GM12878 (cell line): ENCODE data around the gene MGAT3. TPM values are rescaled to one million over a fixed set of nuclear protein-coding genes. Genes with fewer than 3 reads are reported as not detected.
A peak's percentile ranks its signal among the peaks of the same experiment; 100 is the strongest.

Source experiments
- ATAC-seq: fragments of 200-7000 bp; cut with Tn5 transposase; 3 replicates; pipeline ENCODE4 v1.9.1; 2020; ENCODE audit warnings: mild to moderate bottlenecking, moderate library complexity
- BruUV-seq: library from RNA; stranded (reverse); fragments of 400-500 nt; replicated peaks from 2 replicates; lab custom pipeline; 2021; lab: Mats Ljungman, UMichigan
- CTCF ChIA-PET: fragments of 300-600 bp; sonication (Branson Sonifier 250); formaldehyde crosslinking; extraction: SDS; loops from one replicate; lab custom pipeline; 2021; ENCODE audit warnings: inconsistent platforms; lab: Yijun Ruan, JAX
- POLR2A ChIA-PET: fragments of 350-600 bp; formaldehyde crosslinking; extraction: SDS; loops from one replicate; lab custom pipeline; 2021; ENCODE audit warnings: inconsistent platforms; lab: Charles Lee
- RAD21 ChIA-PET: fragments of 300-600 bp; sonication (Branson Sonifier 250); formaldehyde crosslinking; loops from one replicate; lab custom pipeline; 2023; ENCODE audit warnings: antibody characterized with exemption; ENCODE audit not compliant: unreplicated experiment; lab: Charles Lee
- SMC1A ChIA-PET: fragments of 300-600 bp; sonication (Branson Sonifier 250); formaldehyde crosslinking; loops from one replicate; lab custom pipeline; 2023; ENCODE audit not compliant: unreplicated experiment, uncharacterized antibody; lab: Charles Lee
- DNase-seq: peaks from one replicate; pipeline ENCODE4 v3.0.0-alpha.2; 2011; ENCODE audit warnings: low read depth, low spot score
- FAIRE-seq: peaks from 3 replicates; lab custom pipeline; 2011; peaks lifted over from hg19 to GRCh38; lab: Jason Lieb, UNC
- H2AFZ ChIP-seq: 2 replicates; pipeline ENCODE4 v1.6.0; 2011; ENCODE audit warnings: low read depth, low read length, control low read depth; ENCODE audit not compliant: control insufficient read depth
- H3K27ac ChIP-seq: 2 replicates; pipeline ENCODE4 v1.5.1; 2011; ENCODE audit warnings: control low read depth; ENCODE audit not compliant: control insufficient read depth, insufficient read depth
- H3K27me3 ChIP-seq, 2 experiments: replicated peaks in 1 of 2; 2 replicates each; pipeline versions ENCODE4 v1.6.0 to v1.6.1; 2011; ENCODE audit warnings: low read length in 1 of 2; ENCODE audit not compliant: control insufficient read depth in 2 of 2, insufficient read depth in 2 of 2
- H3K36me3 ChIP-seq, 2 experiments: 2 replicates each; pipeline ENCODE4 v1.5.1; 2011; ENCODE audit warnings: low read length in 1 of 2; ENCODE audit not compliant: control insufficient read depth in 2 of 2, insufficient read depth in 2 of 2
- H3K4me1 ChIP-seq: 2 replicates; pipeline ENCODE4 v1.6.1; 2011; ENCODE audit warnings: mild to moderate bottlenecking, low read length, moderate library complexity, mixed read lengths; ENCODE audit not compliant: control insufficient read depth, insufficient read depth
- H3K4me2 ChIP-seq: 2 replicates; pipeline ENCODE4 v1.6.0; 2011; ENCODE audit warnings: control low read depth; ENCODE audit not compliant: control insufficient read depth, insufficient read depth
- H3K4me3 ChIP-seq: fragments of 200-600 bp; sonication (generic); 2 replicates; pipeline ENCODE4 v1.5.1; 2016
- H3K79me2 ChIP-seq: 2 replicates; pipeline ENCODE4 v1.6.0; 2011; ENCODE audit warnings: low read length; ENCODE audit not compliant: control insufficient read depth, insufficient read depth
- H3K9ac ChIP-seq: 2 replicates; pipeline ENCODE4 v1.8.0; 2011; ENCODE audit warnings: low read length, control low read depth, mixed read lengths; ENCODE audit not compliant: control insufficient read depth, insufficient read depth
- H3K9me3 ChIP-seq: replicated peaks from 3 replicates; pipeline ENCODE4 v1.5.1; 2011; ENCODE audit warnings: mild to moderate bottlenecking, low read length; ENCODE audit not compliant: control insufficient read depth, insufficient read depth
- H4K20me1 ChIP-seq: 2 replicates; pipeline ENCODE4 v1.6.0; 2011; ENCODE audit not compliant: control insufficient read depth, insufficient read depth
- BCL11A ChIP-seq: IDR thresholded peaks from 2 replicates; pipeline ENCODE4 v1.6.1; 2011; ENCODE audit warnings: low read depth, low read length
- CREB1 ChIP-seq: IDR thresholded peaks from 2 replicates; pipeline ENCODE4 v1.6.1; 2012; ENCODE audit warnings: low read depth, mild to moderate bottlenecking, inconsistent platforms
- E2F8 ChIP-seq: fragments of 450-650 bp; IDR thresholded peaks from 2 replicates; pipeline ENCODE4 v1.6.1; 2018; ENCODE audit warnings: mild to moderate bottlenecking, low read depth, moderate library complexity; ENCODE audit not compliant: partially characterized antibody
- EGR1 ChIP-seq, 2 experiments: IDR thresholded peaks; 1 replicate in 1 of 2; 2 replicates in 1 of 2; pipeline ENCODE4 v1.6.1; 2011 to 2012; ENCODE audit warnings: low read depth in 2 of 2, low read length in 2 of 2, borderline replicate concordance in 1 of 2, mild to moderate bottlenecking in 1 of 2, moderate library complexity in 1 of 2
- HCFC1 ChIP-seq: fragments of 150-350 bp; IDR thresholded peaks from 2 replicates; pipeline ENCODE4 v1.6.1; 2014; ENCODE audit warnings: low read length
- IKZF2 ChIP-seq, 2 experiments: fragments of 450-650 bp; IDR thresholded peaks; 2 replicates each; pipeline ENCODE4 v1.6.1; 2017; ENCODE audit warnings: mild to moderate bottlenecking in 2 of 2, moderate library complexity in 2 of 2
- MAX ChIP-seq: IDR thresholded peaks from 2 replicates; pipeline ENCODE4 v1.6.1; 2012; ENCODE audit warnings: low read depth, low read length, improper control_type of control experiment
- NFYB ChIP-seq: IDR thresholded peaks from 2 replicates; pipeline ENCODE4 v1.6.1; 2011; ENCODE audit warnings: low read depth, mild to moderate bottlenecking, low read length, improper control_type of control experiment, moderate library complexity; ENCODE audit not compliant: insufficient read depth
- NRF1 ChIP-seq: conservative IDR thresholded peaks from 2 replicates; pipeline ENCODE4 v1.6.1; 2011; ENCODE audit warnings: mild to moderate bottlenecking, low read depth, low read length, improper control_type of control experiment
- RBBP5 ChIP-seq: fragments of 200-600 bp; sonication (generic); conservative IDR thresholded peaks from 2 replicates; pipeline ENCODE4 v1.6.1; 2016
- RCOR1 ChIP-seq: conservative IDR thresholded peaks from 2 replicates; pipeline ENCODE4 v1.6.1; 2012; ENCODE audit warnings: low read depth, low read length, improper control_type of control experiment
- SIN3A ChIP-seq: IDR thresholded peaks from 2 replicates; pipeline ENCODE4 v1.6.1; 2012; ENCODE audit warnings: low read depth, low read length, improper control_type of control experiment
- SIX5 ChIP-seq: IDR thresholded peaks from 2 replicates; pipeline ENCODE4 v1.6.1; 2011; ENCODE audit warnings: mild to moderate bottlenecking, low read depth, low read length, moderate library complexity; ENCODE audit not compliant: severe bottlenecking
- ZBTB11 ChIP-seq: fragments of 450-650 bp; formaldehyde crosslinking; IDR thresholded peaks from 2 replicates; pipeline ENCODE4 v1.5.0; 2022; ENCODE audit warnings: mild to moderate bottlenecking, missing genetic modification characterization
- ZNF207 ChIP-seq: fragments of 450-650 bp; IDR thresholded peaks from 2 replicates; pipeline ENCODE4 v1.6.1; 2014; ENCODE audit warnings: antibody characterized with exemption, mild to moderate bottlenecking, borderline replicate concordance
- ZZZ3 ChIP-seq: IDR thresholded peaks from 2 replicates; pipeline ENCODE4 v1.6.1; 2011; ENCODE audit warnings: low read depth; ENCODE audit not compliant: control insufficient read depth, insufficient read length
- WGBS: methylation state at CpG from one replicate; pipeline ENCODE4 v1.1.6; 2016; ENCODE audit warnings: low lambda C conversion rate; ENCODE audit not compliant: insufficient replicate concordance, insufficient coverage; ENCODE audit errors: missing lambda C conversion rate; 5-methylcytosine and 5-hydroxymethylcytosine counted together
- in situ Hi-C: fragments of 300-500 bp; cut with MboI; formaldehyde crosslinking; loops from 9 replicates; pipeline ENCODE4 v1.14.3; 2018; ENCODE audit warnings: mixed read lengths
- intact Hi-C: fragments of 100-400 bp; cut with micrococcal nuclease; formaldehyde crosslinking; loops from one replicate; pipeline ENCODE4 v1.14.2; 2022; ENCODE audit not compliant: unreplicated experiment
- polyA plus RNA-seq, 11 experiments: library from polyadenylated mRNA; depleted of rRNA in 4 of 11; unstranded in 6 of 11; stranded (reverse) in 5 of 11; fragments of >200 nt; fragmentation: Nextera tagmentation in 4 of 11; fragmentation: Illumina TruSeq in 1 of 11; extraction: Ambion mirVana in 4 of 11; extraction: Trizol in 1 of 11; gene quantifications; 1 replicate in 1 of 11; 2 replicates in 10 of 11; pipeline versions ENCODE4 v1.2.1 to v1.2.3, GENCODE V29; 2011 to 2016; ENCODE audit warnings: inconsistent platforms in 2 of 11, missing spikeins in 2 of 11, low read depth in 1 of 11
- total RNA-seq, 4 experiments: library from RNA; depleted of rRNA in 3 of 4; stranded (reverse); fragments of >200 nt in 3 of 4; fragmentation: Illumina TruSeq in 1 of 4; extraction: Trizol in 1 of 4; gene quantifications; 2 replicates each; pipeline versions ENCODE4 v1.2.1 to v1.2.3, GENCODE V29; 2013 to 2021

Gene MGAT3
- total and polyA plus RNA-seq, 10 of the 15 experiments (the other 5 are each of a cell fraction or from before 2014, with no cell fraction given): 0.32 to 40.2 (median 11.9) TPM

GRCh38 chr22:39518996-39519680 lies 62.3 kb downstream of the MGAT3 start:
- H3K4me2 ChIP-seq: peak overlapping the region; percentile 91
- peak overlapping the region; percentile 96 for H3K27ac ChIP-seq
- no peaks in the 10 kb centered on the region for H3K27me3 ChIP-seq
- SMC1A ChIA-PET: interaction anchor here (0.7 to 3.8 kb wide), 9 partner anchors 9 to 518 kb away, joined by 3 to 30 read pairs (median 3); a partner anchor contains a TSS
- POLR2A ChIA-PET: interaction anchor here (0.6 to 1.6 kb wide), 12 partner anchors 10 to 368 kb away, joined by 3 to 32 read pairs (median 4); partner anchors contain the start of genes MIEF1, RPL3 and TAB1
- RAD21 ChIA-PET: interaction anchor here (1.0 to 1.6 kb wide), 12 partner anchors 11 to 525 kb away, joined by 3 to 44 read pairs (median 7); partner anchors contain the start of genes MIEF1, RPL3 and TAB1
- H3K4me3 ChIP-seq: peak overlapping the region; percentile 77
- CTCF ChIA-PET: interaction anchor here (1.0 to 17.8 kb wide), 20 partner anchors 10 to 348 kb away, joined by 3 to 372 read pairs (median 4); partner anchors contain the start of genes MIEF1, RPS19BP1 and TAB1
- H4K20me1 ChIP-seq: peaks cover 17% of the 10 kb centered on the region; the same call in 1 of the 2 replicates
- 8% methylated on average over 24 of the region's 24 CpGs for WGBS
- ATAC-seq (peak; percentile 0; the same call in 1 of the 3 replicates), DNase-seq (no peak), FAIRE-seq (no peak)
- H2AFZ ChIP-seq: peak overlapping the region; percentile 67
- in situ Hi-C loops (loop anchor here (25.0 kb wide), 1 partner anchor 357 kb away; the partner anchor contains the start of gene CBX7), intact Hi-C loops (loop anchor here (5.0 kb wide), 1 partner anchor 122 kb away; the partner anchor contains the start of gene TAB1)
- peaks cover 57% of the 10 kb centered on the region for H3K79me2 ChIP-seq
- H3K36me3 ChIP-seq: peaks cover 28 to 36% of the 10 kb centered on the region in 2 experiments; a peak in 3 of 4 replicates
- peak overlapping the region; percentile 99 for H3K9ac ChIP-seq
- peaks cover 22% of the 10 kb centered on the region for H3K4me1 ChIP-seq
- H3K9me3 ChIP-seq: no peaks in the 10 kb centered on the region
- no TSS peak for BruUV-seq
- TF ChIP-seq IKZF2 (IDR thresholded peaks at IDR 0.05) (peak; percentile 45 to 46; a peak in 1 of 4 replicates), RCOR1 (no peak), CREB1 (no peak), HCFC1 (no peak), BCL11A (no peak), SIN3A (no peak; the same call in 1 of the 2 replicates), SIX5 (no peak), E2F8 (no peak), NFYB (no peak), RBBP5 (no peak), MAX (no peak), NRF1 (no peak), EGR1 (IDR thresholded peaks at IDR 0.05; ENCODE audit: borderline replicate concordance in 1 of 2, low read depth in 2 of 2, low read length in 2 of 2) (0 out of 3 replicates have a peak, but pooled peaks of 1 of the 2 experiments have one; percentile 16), ZBTB11 (CRISPR knock-in tag) (no peak), ZNF207 (no peak), ZZZ3 (no peak)
